GM21526 (cell line): ENCODE measurements around the gene KIF26B.

Experiments
- ATAC-seq: cut with Tn5 transposase; IDR thresholded peaks from one replicate; pipeline ENCODE4 v1.9.1; 2021; ENCODE audit warnings: moderate library complexity; ENCODE audit not compliant: unreplicated experiment, low FRiP score

KIF26B gene

DNA sequence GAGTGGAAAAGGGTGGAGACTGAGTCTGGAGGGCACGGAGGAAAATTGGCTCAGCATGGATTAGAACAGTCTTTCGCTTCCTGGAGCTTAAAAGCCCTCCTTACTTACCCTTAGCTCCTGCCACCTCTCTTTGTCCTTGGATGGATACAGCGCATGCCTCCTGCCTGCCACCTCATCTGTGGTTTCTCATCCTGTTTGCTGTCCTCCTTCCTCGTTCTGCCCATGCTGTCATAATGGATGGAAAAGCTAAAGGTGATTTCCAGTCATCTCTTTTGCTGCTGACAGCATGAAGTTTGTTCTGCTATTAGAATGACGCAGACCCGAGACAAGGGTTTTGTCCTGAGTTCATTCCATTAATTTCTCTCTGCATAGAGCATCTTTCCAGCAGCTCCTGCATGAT is 425.9 kb downstream of the KIF26B start:
- no peak for ATAC-seq

DNA sequence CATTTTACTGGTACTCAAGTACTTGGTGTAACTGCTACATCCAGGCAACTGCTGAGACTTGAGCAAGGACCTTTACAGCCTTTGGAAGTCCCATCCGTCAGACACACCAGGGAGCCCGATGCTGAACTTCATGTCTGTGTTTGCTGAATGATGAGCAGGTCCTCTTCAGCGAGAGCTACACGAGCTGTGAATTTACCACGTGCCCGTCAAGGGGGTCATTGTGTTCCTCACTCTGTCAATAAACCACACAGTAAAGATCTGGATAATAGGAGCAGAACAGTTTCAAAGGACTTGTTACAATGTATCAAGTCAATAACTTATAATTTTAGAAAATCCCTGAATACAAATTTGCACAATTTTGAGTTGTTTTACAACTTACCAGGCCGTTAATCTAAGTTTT is 427.2 kb downstream of the KIF26B start:
- no peak for ATAC-seq

GRCh38 chr1:245583081-245583480 is 428.3 kb downstream of the KIF26B start:
- no peak for ATAC-seq

DNA sequence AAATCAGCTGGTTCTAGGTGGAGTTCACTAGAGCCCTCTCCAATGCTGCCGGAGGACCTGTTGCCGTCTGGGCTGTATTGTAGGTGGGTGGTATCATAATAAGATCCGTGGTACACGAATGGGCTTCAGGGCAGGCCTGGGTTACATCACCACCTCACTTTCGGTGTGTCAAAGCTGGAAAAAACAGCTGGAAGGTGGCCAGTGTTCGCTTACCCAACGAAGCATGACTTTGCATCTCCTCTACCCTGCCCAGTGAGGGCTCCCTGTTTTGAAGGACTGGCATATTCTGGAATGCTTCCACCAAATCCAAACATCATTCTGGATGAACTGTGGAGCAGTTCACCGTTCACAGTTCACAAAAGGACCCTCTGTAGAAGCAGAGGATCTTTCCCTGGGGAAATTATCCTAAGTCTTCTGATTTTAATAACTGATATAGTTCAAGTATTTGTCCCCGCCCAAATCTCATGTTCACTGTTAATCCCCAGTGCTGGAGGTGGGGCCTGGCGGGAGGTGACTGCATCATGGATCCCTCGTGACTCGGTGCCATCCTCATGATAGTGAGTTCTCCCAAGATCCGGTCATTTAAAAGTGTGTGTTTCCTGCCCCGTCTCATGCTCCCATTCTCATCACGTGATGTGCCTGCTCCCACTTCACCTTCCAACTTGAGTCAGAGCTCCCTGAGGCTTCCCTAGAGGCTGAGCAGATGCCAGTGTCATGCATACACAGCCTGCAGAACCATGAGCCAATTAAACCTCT is 429.0 kb downstream of the KIF26B start:
- no peak for ATAC-seq

GRCh38 chr1:245585252-245585959 is 430.6 kb downstream of the KIF26B start:
- no peak for ATAC-seq

- ATAC-seq: no peak
These were observed 432.8 kb downstream of the KIF26B start for GRCh38 chr1:245587435-245588115.

DNA sequence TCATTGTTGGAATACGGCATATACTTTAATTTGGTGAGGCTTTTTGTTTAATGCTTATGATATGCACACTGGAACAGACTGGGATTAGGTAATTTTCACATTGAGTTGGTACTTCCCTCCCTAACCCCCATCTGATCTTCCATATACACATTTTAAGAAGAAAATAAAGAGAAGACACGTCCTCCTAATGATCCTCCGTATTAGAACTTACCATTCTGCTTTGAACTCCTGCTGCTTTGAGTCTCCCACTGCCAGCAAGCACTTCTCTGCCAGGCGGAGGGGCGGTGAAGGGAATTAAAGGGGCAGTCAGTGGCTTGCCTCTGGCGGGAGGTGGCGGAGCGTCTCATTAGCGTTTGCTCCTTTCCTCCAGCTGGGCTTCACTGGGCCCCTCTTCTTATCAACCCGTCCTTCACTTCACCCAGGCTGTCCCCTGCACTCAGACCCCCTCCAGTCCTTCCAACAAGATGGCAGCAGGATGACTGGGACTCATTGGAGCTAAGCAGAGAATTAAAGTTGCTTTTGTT is 433.4 kb downstream of the KIF26B start:
- no peak for ATAC-seq

GRCh38 chr1:245589316-245589715 is 434.5 kb downstream of the KIF26B start:
- no peak for ATAC-seq

DNA sequence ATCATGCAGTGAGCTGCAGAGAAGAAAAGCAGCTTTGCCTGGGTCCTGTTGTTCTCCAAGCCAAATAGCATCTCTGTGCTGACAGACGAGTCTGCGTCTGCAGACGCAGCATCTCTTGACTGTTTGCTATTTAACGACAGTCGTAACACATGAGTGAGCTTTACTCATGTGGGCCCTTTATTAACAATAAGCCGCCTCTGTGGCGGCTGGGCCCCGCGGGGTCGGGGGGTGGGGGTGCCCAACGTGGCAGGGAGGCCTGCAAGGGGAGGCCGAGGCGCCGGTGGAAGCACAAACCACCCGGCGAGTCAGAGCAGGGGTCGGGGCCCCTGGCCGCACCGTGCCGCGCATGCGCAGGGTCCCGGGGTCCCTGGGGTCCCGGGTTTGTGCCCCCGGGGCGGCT is 435.1 kb downstream of the KIF26B start:
- ATAC-seq: no peak

GRCh38 chr1:245590726-245591125 is 435.9 kb downstream of the KIF26B start:
- ATAC-seq: no peak

DNA sequence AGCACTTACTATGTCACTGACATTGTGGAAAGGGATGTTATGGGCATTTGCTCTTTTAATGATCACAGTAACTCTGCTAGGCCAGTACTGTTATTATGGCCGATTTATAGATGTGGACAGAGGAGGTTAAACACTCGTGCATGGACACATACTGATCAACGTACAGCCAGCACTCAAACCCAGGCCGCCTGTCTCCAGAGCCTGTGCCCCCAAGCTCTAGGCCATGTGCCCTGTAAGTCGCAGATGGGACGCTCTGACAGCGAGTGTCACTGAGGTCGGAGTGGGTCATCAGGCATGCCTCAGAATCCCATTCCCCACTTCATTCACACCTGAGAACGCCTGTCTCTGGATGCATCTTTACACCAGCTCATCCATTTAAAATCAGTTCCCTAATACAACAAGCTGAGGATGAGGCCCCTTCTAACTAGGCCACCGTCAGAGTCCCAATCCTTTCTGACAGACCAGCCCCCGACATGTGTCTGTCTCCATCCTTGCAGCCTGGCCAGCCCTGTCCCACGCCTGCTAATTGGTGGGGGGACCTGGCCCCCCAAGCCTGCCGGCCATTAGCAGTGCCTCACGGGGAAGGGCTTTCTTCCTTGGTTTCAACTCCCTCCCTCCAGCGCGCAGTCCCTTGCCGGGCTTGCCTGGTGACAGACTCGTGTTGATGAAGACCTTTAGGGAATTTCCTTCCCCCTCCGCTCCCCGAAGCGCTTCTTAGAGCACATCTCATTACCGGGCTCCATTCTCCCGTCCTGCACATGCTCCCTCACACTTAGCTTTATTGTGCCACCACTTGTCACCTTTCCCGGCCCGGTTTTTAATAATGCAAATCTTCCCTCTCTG is 436.8 kb downstream of the KIF26B start:
- no peak for ATAC-seq

GRCh38 chr1:245592189-245592460 is 437.3 kb downstream of the KIF26B start:
- no peak for ATAC-seq

DNA sequence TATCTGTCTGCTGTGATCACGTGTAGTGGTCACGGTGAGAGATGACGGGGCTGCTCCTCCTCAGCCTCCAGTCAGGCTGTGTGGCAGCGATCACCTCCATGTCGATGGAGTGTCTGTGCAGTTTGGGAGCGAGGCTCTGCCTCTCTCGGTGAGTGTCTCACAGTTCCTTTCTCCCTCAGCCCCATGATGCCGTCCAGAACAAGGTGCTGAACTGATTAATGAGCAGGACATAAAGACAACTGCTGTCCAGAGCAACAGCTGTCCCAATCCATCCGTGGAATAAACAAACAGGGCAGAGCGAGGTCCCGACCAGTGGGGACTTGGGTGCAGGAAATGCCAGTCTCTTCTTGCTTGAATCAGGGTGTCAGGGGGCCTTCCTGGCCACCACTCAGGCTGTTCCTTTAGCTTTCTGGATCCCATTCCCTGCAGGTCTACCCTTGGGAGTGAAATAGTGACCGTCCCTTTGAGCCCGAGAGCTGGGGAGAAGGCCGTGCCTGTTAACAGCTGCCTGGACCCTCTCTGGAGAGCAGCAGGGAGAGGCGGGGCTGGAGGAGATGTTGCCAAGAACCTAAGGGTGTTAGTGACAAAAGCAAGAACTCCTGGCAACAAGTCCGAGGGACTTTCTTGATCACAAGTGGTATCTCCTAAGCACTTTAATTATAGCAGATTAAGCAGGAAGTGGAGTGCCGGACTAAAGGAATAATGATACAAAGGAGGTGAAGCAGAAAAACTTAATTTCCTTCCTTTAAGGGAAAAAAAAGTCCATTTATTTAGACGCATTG is 443.9 kb downstream of the KIF26B start:
- ATAC-seq: no peak

GRCh38 chr1:245599371-245600174 is 444.8 kb downstream of the KIF26B start:
- no peak for ATAC-seq

GRCh38 chr1:245600658-245601057 is 445.9 kb downstream of the KIF26B start:
- no peak for ATAC-seq

DNA sequence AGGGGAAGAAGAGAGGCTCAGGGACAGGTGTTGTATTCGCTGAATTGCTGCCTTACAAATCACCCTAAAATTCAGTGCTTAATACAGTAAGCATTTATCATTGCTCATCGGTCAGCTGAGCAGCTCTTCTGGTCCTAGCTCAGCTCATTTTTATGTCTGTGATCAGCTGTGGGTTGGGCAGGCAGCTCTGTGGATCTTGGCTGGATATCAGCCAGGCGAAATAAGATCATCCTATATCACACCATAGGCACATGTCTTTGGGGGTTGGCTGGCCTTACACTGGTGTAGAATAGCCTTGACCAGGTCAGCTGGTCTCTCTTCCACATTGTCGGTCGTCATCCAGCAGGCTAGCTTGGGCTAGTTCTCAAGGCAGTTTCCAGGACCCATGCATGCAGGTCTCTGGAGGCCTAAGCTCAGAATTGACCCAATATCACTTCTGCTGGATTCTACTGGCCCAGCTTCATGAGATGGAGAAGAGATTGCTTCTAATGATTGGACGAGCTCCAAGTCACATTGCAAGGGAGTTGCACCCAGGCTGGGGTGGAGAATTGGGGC is 448.6 kb downstream of the KIF26B start:
- no peak for ATAC-seq

DNA sequence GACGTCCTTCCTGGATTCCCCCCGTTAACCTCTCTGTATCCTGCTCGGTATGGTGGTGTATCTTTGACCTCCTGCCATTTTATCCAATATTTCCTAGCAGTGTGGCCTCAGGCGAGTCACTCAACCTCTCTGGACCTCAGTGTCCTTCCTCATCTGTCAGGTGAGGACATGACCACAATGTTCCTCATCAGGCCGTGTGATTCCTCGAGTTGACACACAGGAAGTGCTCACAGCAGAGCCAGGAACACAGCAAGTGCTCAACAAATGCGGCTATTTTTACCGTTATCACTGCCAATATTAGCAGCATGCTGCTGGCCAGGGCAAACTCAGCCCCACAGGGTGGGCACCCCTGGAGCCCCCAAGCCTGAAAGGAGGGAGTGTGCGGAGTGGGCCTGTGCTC is 450.2 kb downstream of the KIF26B start:
- ATAC-seq: no peak

GRCh38 chr1:245605480-245606156 is 450.8 kb downstream of the KIF26B start:
- ATAC-seq: no peak
